NT2/D1 (cell line): ENCODE data around the gene MMEL1.

Experiments
- SUZ12 ChIP-seq: IDR thresholded peaks from 2 replicates; pipeline ENCODE4 v1.6.1; 2011; ENCODE audit not compliant: insufficient read length, insufficient read depth; ENCODE audit errors: extremely low read depth
- YY1 ChIP-seq: IDR thresholded peaks from 2 replicates; pipeline ENCODE4 v1.6.1; 2011; ENCODE audit not compliant: insufficient read length, insufficient read depth
- ZNF274 ChIP-seq: IDR thresholded peaks from 2 replicates; pipeline ENCODE4 v1.6.1; 2011; ENCODE audit warnings: mild to moderate bottlenecking, low read depth, low read length

DNA sequence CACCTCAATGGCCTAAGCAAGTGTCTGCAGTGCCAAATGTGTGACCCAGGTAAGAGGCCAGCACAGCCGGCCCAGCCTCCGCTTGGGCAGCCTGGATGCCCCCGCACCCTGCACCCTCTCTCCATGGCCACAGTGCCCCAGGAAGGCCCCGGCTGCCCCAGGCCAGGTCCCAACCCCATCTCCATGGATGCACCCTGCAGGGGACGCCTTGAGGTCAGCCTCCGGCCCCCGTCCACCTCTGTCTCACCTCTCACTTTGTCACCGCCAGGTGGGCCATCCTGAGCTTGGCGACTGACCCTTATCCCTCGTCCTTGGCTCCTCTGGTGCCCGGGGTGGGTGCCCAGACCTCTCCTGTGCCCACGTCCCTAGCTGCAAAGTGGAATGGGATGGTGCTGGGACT is 74.4 kb downstream of the MMEL1 start:
- TF ChIP-seq YY1, result no peak
- TF ChIP-seq ZNF274, result no peak
- no peak for TF ChIP-seq SUZ12
